Calu3 (cell line): ENCODE results near the gene TERB1. TPM values are rescaled to one million over a fixed set of nuclear protein-coding genes. Genes with fewer than 3 reads are reported as not detected.

ENCODE experiments used
- Bru-seq: library from RNA; stranded (reverse); fragments of 400-500 nt; gene quantifications from one replicate; lab custom pipeline; 2021; lab: Mats Ljungman, UMichigan
- BruChase-seq, 2 experiments: library from RNA; stranded (reverse); fragments of 400-500 nt; gene quantifications; one replicate each; lab custom pipeline; 2021; lab: Mats Ljungman, UMichigan
- BruUV-seq: library from RNA; stranded (reverse); fragments of 400-500 nt; replicated peaks from 2 replicates; lab custom pipeline; 2021; lab: Mats Ljungman, UMichigan
- CTCF ChIA-PET: fragments of 300-600 bp; sonication (Branson Sonifier 250); formaldehyde crosslinking; loops from one replicate; lab custom pipeline; 2022; ENCODE audit warnings: antibody characterized with exemption; lab: Charles Lee
- DNase-seq: peaks from one replicate; pipeline ENCODE4 v3.0.0; 2022
- H3K27ac Mint-ChIP-seq: one replicate; pipeline ENCODE4 v1.8.0; 2022; ENCODE audit warnings: mixed read lengths; ENCODE audit not compliant: unreplicated experiment
- H3K27me3 Mint-ChIP-seq: one replicate; pipeline ENCODE4 v1.8.0; 2022; ENCODE audit warnings: mixed read lengths; ENCODE audit not compliant: unreplicated experiment
- H3K36me3 Mint-ChIP-seq: one replicate; pipeline ENCODE4 v1.8.0; 2022; ENCODE audit warnings: mild to moderate bottlenecking, moderate library complexity, mixed read lengths; ENCODE audit not compliant: insufficient read depth, unreplicated experiment
- H3K4me1 Mint-ChIP-seq: one replicate; pipeline ENCODE4 v1.8.0; 2022; ENCODE audit warnings: mild to moderate bottlenecking, low read depth, mixed read lengths; ENCODE audit not compliant: unreplicated experiment
- H3K4me3 Mint-ChIP-seq: one replicate; pipeline ENCODE4 v1.8.0; 2022; ENCODE audit warnings: mild to moderate bottlenecking, low read depth, moderate library complexity, mixed read lengths; ENCODE audit not compliant: unreplicated experiment
- H3K9me3 Mint-ChIP-seq: one replicate; pipeline ENCODE4 v1.8.0; 2022; ENCODE audit warnings: low read depth, mixed read lengths; ENCODE audit not compliant: unreplicated experiment
- intact Hi-C: fragments of 100-400 bp; cut with micrococcal nuclease; formaldehyde crosslinking; loops from one replicate; pipeline ENCODE4 v1.10.0; 2022; ENCODE audit not compliant: unreplicated experiment
- long read RNA-seq: library from polyadenylated mRNA; stranded (forward); transcript quantifications from one replicate; pipeline ENCODE4 v2.0.0, GENCODE V29; 2022
- total RNA-seq: library from RNA; stranded (reverse); gene quantifications from 2 replicates; pipeline ENCODE4 v1.2.3, GENCODE V29; 2022
- TF ChIP-seq, protein P1 (sequence below): fragments of 200-600 bp; IDR thresholded peaks from one replicate; pipeline ENCODE4 v1.8.0; 2022; ENCODE audit warnings: antibody characterized with exemption; ENCODE audit not compliant: unreplicated experiment

Gene TERB1, protein sequence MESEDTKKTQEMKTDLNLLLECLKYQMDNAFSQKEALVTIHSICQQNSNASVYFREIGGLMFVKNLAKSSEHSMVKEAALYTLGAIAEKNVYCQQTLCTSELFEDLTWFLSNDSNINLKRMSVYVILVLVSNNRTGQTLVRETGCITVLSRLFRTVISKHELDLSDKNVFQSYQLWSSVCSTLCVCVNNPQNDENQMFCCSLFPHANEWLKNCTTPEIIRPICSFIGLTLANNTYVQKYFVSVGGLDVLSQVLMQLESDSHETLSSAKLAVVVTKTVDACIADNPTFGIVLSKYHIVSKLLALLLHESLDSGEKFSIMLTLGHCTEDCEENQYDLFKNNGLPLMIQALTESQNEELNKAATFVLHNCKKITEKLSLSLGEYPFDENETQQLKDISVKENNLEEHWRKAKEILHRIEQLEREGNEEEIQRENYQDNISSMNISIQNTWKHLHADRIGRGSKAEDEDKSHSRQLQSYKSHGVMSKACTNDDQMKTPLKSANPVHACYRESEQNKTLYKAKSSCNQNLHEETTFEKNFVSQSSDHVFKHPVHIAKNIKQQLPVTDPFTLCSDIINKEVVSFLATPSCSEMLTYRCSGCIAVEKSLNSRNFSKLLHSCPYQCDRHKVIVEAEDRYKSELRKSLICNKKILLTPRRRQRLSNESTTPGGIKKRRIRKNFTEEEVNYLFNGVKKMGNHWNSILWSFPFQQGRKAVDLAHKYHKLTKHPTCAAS
- 0.29 and 0.59 TPM in 2 replicates for total RNA-seq
- percentile 47 among the genes with signal in this experiment for Bru-seq, nascent RNA
- BruChase-seq, experiment 1, labeled RNA remaining after a 6-hour chase: percentile 38 among the genes with signal in this experiment
- percentile 40 among the genes with signal in this experiment for BruChase-seq, experiment 2, labeled RNA remaining after a 2-hour chase
- long read RNA-seq: 0 reads

DNA sequence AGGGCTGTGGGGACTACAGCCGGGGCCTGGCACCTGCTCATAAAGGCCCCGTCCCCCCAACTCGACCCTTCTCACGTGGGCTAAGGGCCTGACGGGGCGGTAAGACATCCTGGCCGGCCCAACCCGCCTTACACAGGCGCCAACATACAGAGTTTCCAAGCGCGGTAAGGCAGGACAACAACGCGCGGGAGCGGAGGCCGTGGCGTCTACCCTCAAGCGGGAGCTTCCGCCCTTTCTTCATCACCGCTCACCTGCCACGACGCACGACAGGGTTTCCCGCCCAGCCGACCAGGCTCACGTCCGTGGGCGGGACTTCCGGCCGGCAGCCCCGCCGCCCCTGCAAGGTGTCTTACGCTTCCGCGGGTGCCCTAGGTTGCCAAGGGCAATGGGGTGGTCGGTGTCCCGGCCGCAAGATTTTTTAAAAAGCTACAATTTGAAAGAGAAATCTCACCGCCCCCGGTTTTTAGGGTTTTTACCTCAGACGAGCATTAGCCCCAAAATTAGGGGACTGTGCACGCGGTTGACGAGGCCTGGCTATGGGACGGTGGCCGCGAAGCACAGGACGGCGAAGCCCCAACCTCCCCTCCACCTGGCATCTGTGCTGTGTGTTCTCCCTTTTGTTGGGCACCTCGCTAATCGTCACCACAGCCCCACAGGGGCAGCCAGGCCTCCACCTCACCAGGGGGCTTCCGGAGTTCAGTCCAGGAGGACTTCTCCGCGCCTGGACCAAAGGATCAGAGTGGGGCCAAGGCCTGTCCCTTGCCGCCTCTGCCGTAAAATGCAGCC lies at the start of gene TERB1:
TSS of gene TERB1 (minus strand) at position 265 of the 786 bp plus-strand sequence. CDS start 4,786 bp downstream, outside the sequence.
- Mint-ChIP-seq H3K4me1 (no peaks in the 10 kb centered on the region), H3K27ac (no peak within 1 kb of the TSS), H3K36me3 (peaks cover 16% of the 10 kb centered on the region), H3K4me3 (no peak within 1 kb of the TSS), H3K27me3 (no peaks in the 10 kb centered on the region), H3K9me3 (no peaks in the 10 kb centered on the region)
- intact Hi-C loops: no loop called here
- CTCF ChIA-PET: no interaction called here
- DNase-seq: no peak
- TF ChIP-seq, protein P1, sequence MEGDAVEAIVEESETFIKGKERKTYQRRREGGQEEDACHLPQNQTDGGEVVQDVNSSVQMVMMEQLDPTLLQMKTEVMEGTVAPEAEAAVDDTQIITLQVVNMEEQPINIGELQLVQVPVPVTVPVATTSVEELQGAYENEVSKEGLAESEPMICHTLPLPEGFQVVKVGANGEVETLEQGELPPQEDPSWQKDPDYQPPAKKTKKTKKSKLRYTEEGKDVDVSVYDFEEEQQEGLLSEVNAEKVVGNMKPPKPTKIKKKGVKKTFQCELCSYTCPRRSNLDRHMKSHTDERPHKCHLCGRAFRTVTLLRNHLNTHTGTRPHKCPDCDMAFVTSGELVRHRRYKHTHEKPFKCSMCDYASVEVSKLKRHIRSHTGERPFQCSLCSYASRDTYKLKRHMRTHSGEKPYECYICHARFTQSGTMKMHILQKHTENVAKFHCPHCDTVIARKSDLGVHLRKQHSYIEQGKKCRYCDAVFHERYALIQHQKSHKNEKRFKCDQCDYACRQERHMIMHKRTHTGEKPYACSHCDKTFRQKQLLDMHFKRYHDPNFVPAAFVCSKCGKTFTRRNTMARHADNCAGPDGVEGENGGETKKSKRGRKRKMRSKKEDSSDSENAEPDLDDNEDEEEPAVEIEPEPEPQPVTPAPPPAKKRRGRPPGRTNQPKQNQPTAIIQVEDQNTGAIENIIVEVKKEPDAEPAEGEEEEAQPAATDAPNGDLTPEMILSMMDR: no peak
- BruUV-seq: no TSS peak

DNA sequence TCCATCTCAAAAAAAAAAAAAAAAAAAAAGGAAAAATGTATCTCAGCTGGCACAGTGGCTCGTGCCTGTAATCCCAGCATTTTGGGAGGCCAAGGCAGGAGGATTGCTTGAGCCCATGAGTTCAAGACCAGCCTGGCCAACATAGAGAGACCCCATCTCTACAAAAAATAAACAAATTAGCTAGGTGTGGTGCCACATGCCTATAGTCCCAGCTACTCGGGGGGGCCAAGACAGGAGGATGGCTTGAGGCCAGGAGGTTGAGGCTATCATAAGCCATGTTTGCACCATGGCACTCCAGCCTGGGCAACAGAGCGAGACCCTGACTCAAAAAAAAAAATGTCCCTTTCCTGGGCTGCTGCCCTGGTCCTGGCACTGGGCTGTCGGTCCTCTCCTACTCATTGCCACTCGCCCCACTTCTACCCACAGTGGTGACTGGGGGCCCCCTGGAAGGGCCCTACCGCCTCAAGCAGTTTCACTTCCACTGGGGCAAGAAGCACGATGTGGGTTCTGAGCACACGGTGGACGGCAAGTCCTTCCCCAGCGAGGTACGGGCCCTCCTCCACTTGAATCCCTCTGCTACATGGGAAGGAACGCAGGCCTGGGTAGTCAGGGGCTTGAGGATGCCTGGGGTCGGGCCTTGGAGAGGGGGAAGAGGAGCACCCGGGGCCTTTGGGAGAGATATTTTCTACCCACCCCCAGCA lies 48.9 kb upstream of the TERB1 start:
- BruUV-seq: no TSS peak
- Mint-ChIP-seq H3K4me1 (peaks cover 4% of the 10 kb centered on the region), H3K9me3 (no peaks in the 10 kb centered on the region), H3K36me3 (no peaks in the 10 kb centered on the region), H3K27ac (no peak overlapping the region), H3K4me3 (no peak overlapping the region), H3K27me3 (peaks cover 86% of the 10 kb centered on the region)
- CTCF ChIA-PET: interaction anchor here (1.2 kb wide), 1 partner anchor 20 kb away, joined by 3 read pairs; the partner anchor contains the start of gene NAE1
- TF ChIP-seq, protein P1: no peak
- no peak for DNase-seq
- intact Hi-C loops: no loop called here

DNA sequence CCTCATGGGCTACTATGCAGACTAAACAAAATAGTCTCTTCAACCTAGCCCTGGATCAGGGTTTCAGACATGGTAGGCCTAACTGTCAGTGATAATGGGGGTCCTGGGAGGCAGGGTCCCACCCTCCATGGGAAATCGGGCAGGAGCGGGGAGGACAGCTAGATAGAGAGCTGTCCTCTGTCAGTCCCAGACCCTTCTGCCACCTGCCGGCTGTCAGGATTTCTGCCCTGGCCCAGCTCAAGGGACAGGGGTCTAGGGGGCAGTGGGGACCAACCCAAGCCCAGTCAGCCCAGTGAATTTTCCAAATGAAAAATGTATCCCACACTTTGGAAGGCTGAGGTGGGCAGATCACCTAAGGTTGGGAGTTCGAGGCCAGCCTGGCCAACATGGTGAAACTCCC lies 48.2 kb upstream of the TERB1 start:
- peaks cover 86% of the 10 kb centered on the region for H3K27me3 Mint-ChIP-seq
- no peaks in the 10 kb centered on the region for H3K36me3 Mint-ChIP-seq
- intact Hi-C loops: no loop called here
- CTCF ChIA-PET: interaction anchor here (0.6 to 1.2 kb wide), 2 partner anchors 11 to 19 kb away, joined by 3 to 4 read pairs; partner anchors contain the start of gene NAE1
- TF ChIP-seq, protein P1: no peak
- no peaks in the 10 kb centered on the region for H3K9me3 Mint-ChIP-seq
- no peak for DNase-seq
- peaks cover 8% of the 10 kb centered on the region for H3K4me1 Mint-ChIP-seq
- H3K27ac Mint-ChIP-seq: no peak overlapping the region
- BruUV-seq: no TSS peak
- H3K4me3 Mint-ChIP-seq: no peak overlapping the region
